H1 (cell line): ENCODE measurements around the gene BBS2. TPM values are rescaled to one million over a fixed set of nuclear protein-coding genes. Genes with fewer than 3 reads are reported as not detected.
A peak's percentile ranks its signal among the peaks of the same experiment; 100 is the strongest.

Source experiments
- CTCF ChIA-PET: fragments of 300-600 bp; sonication (Branson Sonifier 250); formaldehyde crosslinking; loops from one replicate; lab custom pipeline; 2021; ENCODE audit not compliant: partially characterized antibody; lab: Charles Lee
- POLR2A ChIA-PET: fragments of 300-600 bp; sonication (Branson Sonifier 250); formaldehyde crosslinking; loops from one replicate; lab custom pipeline; 2021; ENCODE audit warnings: inconsistent platforms; ENCODE audit not compliant: partially characterized antibody; lab: Charles Lee
- DNase-seq, 2 experiments: peaks; one replicate each; pipeline versions ENCODE4 v3.0.0 to v3.0.0-alpha.2; 2010 to 2022; ENCODE audit warnings: low spot score in 2 of 2, low read depth in 1 of 2, mixed read lengths in 1 of 2
- FAIRE-seq: peaks from 2 replicates; lab custom pipeline; 2011; peaks lifted over from hg19 to GRCh38; lab: Jason Lieb, UNC
- H2AFZ ChIP-seq: 2 replicates; pipeline ENCODE4 v1.8.1; 2012; ENCODE audit warnings: low read length, inconsistent platforms
- H2AK5ac ChIP-seq: 2 replicates; pipeline ENCODE4 v1.6.1; 2013; ENCODE audit warnings: low read depth, low read length
- H2BK120ac ChIP-seq: replicated peaks from 2 replicates; pipeline ENCODE3; 2013; ENCODE audit warnings: low read depth, low read length, inconsistent platforms
- H2BK12ac ChIP-seq: 2 replicates; pipeline ENCODE4 v1.6.1; 2013; ENCODE audit warnings: low read depth, low read length
- H2BK15ac ChIP-seq: 2 replicates; pipeline ENCODE4 v1.6.1; 2013; ENCODE audit warnings: low read length
- H2BK20ac ChIP-seq: 2 replicates; pipeline ENCODE4 v1.6.1; 2013; ENCODE audit warnings: low read length
- H2BK5ac ChIP-seq: 2 replicates; pipeline ENCODE4 v1.6.1; 2013; ENCODE audit warnings: low read depth, low read length
- H3K14ac ChIP-seq: 2 replicates; pipeline ENCODE4 v1.6.1; 2013; ENCODE audit warnings: inconsistent platforms; ENCODE audit not compliant: insufficient read length
- H3K18ac ChIP-seq: 2 replicates; pipeline ENCODE4 v1.6.1; 2013; ENCODE audit warnings: low read length; ENCODE audit errors: extremely low read depth
- H3K23ac ChIP-seq: 2 replicates; pipeline ENCODE4 v1.6.1; 2013; ENCODE audit warnings: inconsistent platforms; ENCODE audit not compliant: insufficient read length
- H3K23me2 ChIP-seq: 2 replicates; pipeline ENCODE4 v1.6.1; 2013; ENCODE audit warnings: low read depth, low read length
- H3K27ac ChIP-seq: 2 replicates; pipeline ENCODE4 v1.6.1; 2011; ENCODE audit warnings: low read depth, low read length, inconsistent platforms
- H3K27me3 ChIP-seq, 4 experiments: replicated peaks in 1 of 4; 1 replicate in 1 of 4; 2 replicates in 3 of 4; pipeline versions ENCODE4 v1.6.1 to v1.8.1; 2011 to 2013; ENCODE audit warnings: low read length in 3 of 4, mild to moderate bottlenecking in 3 of 4, inconsistent platforms in 2 of 4, mixed read lengths in 2 of 4, moderate library complexity in 1 of 4; ENCODE audit not compliant: control insufficient read depth in 3 of 4, insufficient read depth in 3 of 4; ENCODE audit errors: extremely low read depth in 1 of 4
- H3K36me3 ChIP-seq, 4 experiments: 2 replicates each; pipeline versions ENCODE4 v1.6.1 to v1.8.1; 2011 to 2013; ENCODE audit warnings: mild to moderate bottlenecking in 4 of 4, low read length in 3 of 4, moderate library complexity in 2 of 4, control low read depth in 1 of 4, inconsistent platforms in 1 of 4; ENCODE audit not compliant: insufficient read depth in 4 of 4, control insufficient read depth in 2 of 4
- H3K4ac ChIP-seq: replicated peaks from 2 replicates; pipeline ENCODE3; 2013; ENCODE audit warnings: low read length, low read depth, mixed read lengths, inconsistent platforms; ENCODE audit not compliant: insufficient read length
- H3K4me1 ChIP-seq, 4 experiments: replicated peaks in 1 of 4; 1 replicate in 1 of 4; 2 replicates in 3 of 4; pipeline versions ENCODE4 v1.6.1 to v1.8.1; 2011 to 2013; ENCODE audit warnings: low read length in 3 of 4, inconsistent platforms in 2 of 4, mixed read lengths in 1 of 4; ENCODE audit not compliant: insufficient read depth in 4 of 4, control insufficient read depth in 3 of 4
- H3K4me2 ChIP-seq, 2 experiments: 2 replicates each; pipeline versions ENCODE4 v1.6.1 to v1.8.1; 2011 to 2013; ENCODE audit warnings: low read depth in 2 of 2, low read length in 2 of 2, control low read depth in 1 of 2, inconsistent platforms in 1 of 2, mild to moderate bottlenecking in 1 of 2; ENCODE audit not compliant: insufficient read depth in 1 of 2
- H3K4me3 ChIP-seq, 4 experiments: fragments of 200-600, 300-600 bp in 1 of 4; sonication (generic), shearing (Covaris generic), sonication (Bioruptor Twin) in 1 of 4; 2 replicates each; pipeline versions ENCODE4 v1.5.1 to v1.8.1; 2011 to 2016; ENCODE audit warnings: low read length in 4 of 4, low read depth in 3 of 4, control low read depth in 2 of 4, inconsistent platforms in 2 of 4, mild to moderate bottlenecking in 2 of 4, mixed read lengths in 1 of 4, moderate library complexity in 1 of 4; ENCODE audit not compliant: insufficient read depth in 2 of 4; ENCODE audit errors: extremely low read depth in 1 of 4
- H3K56ac ChIP-seq: replicated peaks from 2 replicates; pipeline ENCODE3; 2013; ENCODE audit warnings: low read depth, mild to moderate bottlenecking, mixed read lengths, low read length, inconsistent platforms; ENCODE audit not compliant: insufficient read length
- H3K79me1 ChIP-seq: 2 replicates; pipeline ENCODE4 v1.6.1; 2013; ENCODE audit warnings: low read depth, low read length, control low read depth
- H3K79me2 ChIP-seq, 2 experiments: 2 replicates each; pipeline versions ENCODE4 v1.6.1 to v1.8.1; 2012 to 2013; ENCODE audit warnings: low read length in 2 of 2, mild to moderate bottlenecking in 2 of 2, inconsistent platforms in 1 of 2; ENCODE audit not compliant: insufficient read depth in 2 of 2, control insufficient read depth in 1 of 2
- H3K9ac ChIP-seq, 4 experiments: replicated peaks in 1 of 4; 1 replicate in 1 of 4; 2 replicates in 3 of 4; pipeline versions ENCODE4 v1.6.1 to v1.8.1; 2011 to 2013; ENCODE audit warnings: low read depth in 3 of 4, low read length in 3 of 4, control low read depth in 2 of 4, mild to moderate bottlenecking in 2 of 4, moderate library complexity in 2 of 4, inconsistent platforms in 1 of 4; ENCODE audit errors: extremely low read depth in 1 of 4
- H3K9me3 ChIP-seq, 2 experiments: 2 replicates each; pipeline versions ENCODE4 v1.6.1 to v1.8.1; 2012 to 2013; ENCODE audit warnings: mild to moderate bottlenecking in 2 of 2, moderate library complexity in 2 of 2, control low read depth in 1 of 2, inconsistent platforms in 1 of 2, low read depth in 1 of 2, low read length in 1 of 2, mixed read lengths in 1 of 2; ENCODE audit not compliant: insufficient read depth in 2 of 2
- H4K20me1 ChIP-seq, 2 experiments: replicated peaks in 1 of 2; 2 replicates each; pipeline versions ENCODE3 to v1.8.1; 2011 to 2013; ENCODE audit warnings: inconsistent platforms in 2 of 2, low read length in 2 of 2, mild to moderate bottlenecking in 1 of 2; ENCODE audit not compliant: insufficient read depth in 2 of 2, control insufficient read depth in 1 of 2
- H4K5ac ChIP-seq: 2 replicates; pipeline ENCODE4 v1.6.1; 2013; ENCODE audit warnings: low read length, low read depth, mixed read lengths, inconsistent platforms; ENCODE audit not compliant: insufficient read length
- H4K8ac ChIP-seq: 2 replicates; pipeline ENCODE4 v1.8.0; 2013; ENCODE audit warnings: mild to moderate bottlenecking, moderate library complexity, low read length, inconsistent platforms; ENCODE audit not compliant: insufficient read depth; ENCODE audit errors: extremely low read depth
- H4K91ac ChIP-seq: replicated peaks from 2 replicates; pipeline ENCODE3; 2013; ENCODE audit warnings: low read length, mixed read lengths, inconsistent platforms; ENCODE audit not compliant: insufficient read length
- BCL11A ChIP-seq, 2 experiments: IDR thresholded peaks; one replicate each; pipeline ENCODE4 v1.6.1; 2011; ENCODE audit warnings: low read depth in 2 of 2, low read length in 2 of 2, mild to moderate bottlenecking in 2 of 2
- CTCF ChIP-seq, 3 experiments: IDR thresholded peaks; 1 replicate in 2 of 3; 2 replicates in 1 of 3; pipeline versions ENCODE4 v1.5.1 to v1.6.1; 2011; ENCODE audit warnings: low read length in 3 of 3, mild to moderate bottlenecking in 3 of 3, inconsistent platforms in 2 of 3, low read depth in 1 of 3, moderate library complexity in 1 of 3; ENCODE audit not compliant: insufficient read depth in 1 of 3; ENCODE audit errors: control extremely low read depth in 1 of 3
- POU5F1 ChIP-seq: IDR thresholded peaks from 2 replicates; pipeline ENCODE4 v1.6.1; 2011; ENCODE audit warnings: low read depth, mild to moderate bottlenecking, low read length, moderate library complexity
- RAD21 ChIP-seq, 2 experiments: IDR thresholded peaks in 1 of 2; conservative IDR thresholded peaks in 1 of 2; 2 replicates each; pipeline ENCODE4 v1.6.1; 2011; ENCODE audit warnings: low read depth in 2 of 2, low read length in 2 of 2, improper control_type of control experiment in 1 of 2, inconsistent platforms in 1 of 2, mild to moderate bottlenecking in 1 of 2, moderate library complexity in 1 of 2
- WGBS, 2 experiments: shearing (Covaris generic) in 1 of 2; methylation state at CpG; one replicate each; pipeline versions ENCODE4 v1.1.6 to v1.1.7; 2013 to 2015; ENCODE audit warnings: low lambda C conversion rate in 2 of 2, mixed read lengths in 2 of 2, inconsistent platforms in 1 of 2, low coverage in 1 of 2, missing lambda C conversion rate in 1 of 2; ENCODE audit not compliant: insufficient replicate concordance in 2 of 2, insufficient coverage in 1 of 2, insufficient read length in 1 of 2; ENCODE audit errors: extremely low coverage in 1 of 2, missing lambda C conversion rate in 1 of 2; 5-methylcytosine and 5-hydroxymethylcytosine counted together
- polyA plus RNA-seq, 7 experiments: library from polyadenylated mRNA; depleted of rRNA in 3 of 7; stranded (reverse) in 5 of 7; unstranded in 2 of 7; fragments of >200 nt in 5 of 7; fragments of 200-250 nt in 2 of 7; gene quantifications; 1 replicate in 5 of 7; 2 replicates in 1 of 7; 4 replicates in 1 of 7; pipeline versions ENCODE4 v1.2.1 to v1.2.3, GENCODE V29; 2011 to 2013; ENCODE audit warnings: missing spikeins in 2 of 7, mixed read lengths in 2 of 7
- total RNA-seq: library from RNA; stranded (reverse); fragmentation: NEBNext Ultra II Directional; extraction: Animal tissue kit (Norgen Biotek cat#: 25700); gene quantifications from 2 replicates; pipeline ENCODE4 v1.2.1, GENCODE V29; 2021

BBS2 gene
- total and polyA plus RNA-seq, 2 of the 8 experiments (the other 6 are each of a cell fraction or from before 2014, with no cell fraction given): 12.3 to 15.1 TPM

- Histone ChIP-seq H4K8ac (no peak overlapping the region), H3K27me3 (no peaks in the 10 kb centered on the region), H2BK120ac (no peak overlapping the region), H3K27ac (no peak overlapping the region), H3K79me2 (no peaks in the 10 kb centered on the region), H3K4me3 (no peak overlapping the region), H2BK5ac (no peak overlapping the region), H3K4me1 (no peaks in the 10 kb centered on the region), H3K9ac (no peak overlapping the region), H2AFZ (no peak overlapping the region), H2BK15ac (no peak overlapping the region), H4K91ac (no peak overlapping the region), H3K14ac (no peak overlapping the region), H3K4me2 (no peak overlapping the region), H3K79me1 (no peaks in the 10 kb centered on the region), H3K23ac (no peak overlapping the region), H3K56ac (no peak overlapping the region), H3K4ac (no peak overlapping the region), H3K18ac (no peak overlapping the region), H3K9me3 (no peaks in the 10 kb centered on the region), H3K23me2 (no peaks in the 10 kb centered on the region), H2AK5ac (no peak overlapping the region), H3K36me3 (no peaks in the 10 kb centered on the region; a peak in 2 of 8 replicates), H2BK12ac (no peak overlapping the region), H2BK20ac (no peak overlapping the region), H4K20me1 (no peaks in the 10 kb centered on the region), H4K5ac (no peak overlapping the region)
- 68% methylated on average over 3 of the region's 3 CpGs; no CpG with 5 or more reads in 1 of the 2 experiments for WGBS, 2 experiments
- POLR2A ChIA-PET: no interaction called here
- CTCF ChIA-PET: interaction anchor here (0.8 to 2.1 kb wide), 27 partner anchors 9 to 376 kb away, joined by 3 to 7 read pairs (median 4); partner anchors contain the start of gene MT1E
- DNase-seq (no peak), FAIRE-seq (no peak)
- TF ChIP-seq RAD21 (IDR thresholded peaks at IDR 0.05 in 1 of 2, conservative IDR thresholded peaks at IDR 0.05 in 1 of 2; ENCODE audit: low read depth in 2 of 2, low read length in 2 of 2): peak; percentile 65 to 78
- no peak for TF ChIP-seq POU5F1
- TF ChIP-seq BCL11A (IDR thresholded peaks at IDR 0.05; ENCODE audit: low read depth in 2 of 2, low read length in 2 of 2): no peak
- peak in 2 of 3 experiments; percentile 61 to 70; a peak in 3 of 4 replicates for TF ChIP-seq CTCF (IDR thresholded peaks at IDR 0.05; ENCODE audit: control extremely low read depth in 1 of 3, insufficient read depth in 1 of 3, low read depth in 1 of 3, low read length in 3 of 3)
Observed at GRCh38 chr16:56513972-56514371, 5.9 kb downstream of the BBS2 start.
